Germinal center (tissue), 1 donor: ENCODE measurements around the gene DPH6.
"Not testable (repeated sequence)": the region's sequence is repeated elsewhere in the genome, so short reads cannot be mapped to it uniquely, and the experiment has no call there.

Experiments
- DNase-seq: peaks from one replicate; pipeline ENCODE4 v3.0.0; 2012; ENCODE audit warnings: mixed read lengths, low spot score

Gene DPH6

DNA sequence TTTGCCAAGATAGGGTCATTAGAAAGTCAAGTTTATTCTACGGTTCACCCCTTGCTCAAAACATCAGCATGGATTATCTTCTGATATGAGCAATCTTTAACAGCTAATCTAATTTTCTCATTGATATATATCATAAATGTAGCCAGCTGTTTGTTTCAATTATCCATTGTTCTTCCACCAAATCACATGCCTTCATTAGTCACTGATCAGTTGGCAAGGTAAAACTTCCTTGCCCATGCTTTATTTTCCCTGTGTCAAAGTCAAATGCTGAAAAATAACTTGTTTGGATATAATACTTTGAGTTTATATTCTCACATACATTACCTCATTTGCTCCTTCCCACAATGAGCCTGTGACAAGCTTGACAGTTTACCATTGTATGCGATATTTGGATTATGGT, 60.6 kb downstream of the DPH6 start:
- no peak for DNase-seq

DNA sequence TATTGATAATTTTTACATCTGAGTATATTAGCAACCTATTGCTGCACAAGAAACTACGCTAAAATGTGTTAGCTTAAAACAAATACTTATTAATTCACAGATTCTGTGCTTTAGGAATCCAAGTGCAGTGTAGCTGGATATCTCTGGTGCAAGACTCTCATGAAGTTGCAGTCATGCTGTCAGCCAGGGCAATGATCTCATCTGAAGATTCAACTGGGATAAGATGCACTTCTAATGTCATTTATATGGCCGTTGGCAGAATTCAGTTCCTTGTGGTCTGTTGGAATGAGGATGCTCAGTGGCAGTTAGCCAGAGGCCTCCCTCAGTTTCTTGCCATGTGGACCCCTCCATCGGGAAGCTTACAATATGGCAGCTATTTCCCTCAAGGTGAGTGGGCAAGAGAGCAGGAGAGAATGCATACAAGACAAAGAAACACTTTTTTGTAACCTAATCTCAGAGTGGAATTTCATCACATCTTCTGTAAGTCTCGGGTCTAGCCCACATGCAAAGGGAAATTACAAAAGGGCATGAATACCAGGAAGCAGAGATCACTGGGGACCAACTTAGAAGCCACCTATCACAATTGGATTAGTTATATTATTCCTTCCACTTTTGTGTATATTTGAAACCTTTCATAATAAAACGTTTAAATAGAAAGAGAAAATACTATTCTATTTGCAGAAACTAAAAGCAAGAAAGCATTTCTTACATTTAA, 61.6 kb downstream of the DPH6 start:
- no peak for DNase-seq

DNA sequence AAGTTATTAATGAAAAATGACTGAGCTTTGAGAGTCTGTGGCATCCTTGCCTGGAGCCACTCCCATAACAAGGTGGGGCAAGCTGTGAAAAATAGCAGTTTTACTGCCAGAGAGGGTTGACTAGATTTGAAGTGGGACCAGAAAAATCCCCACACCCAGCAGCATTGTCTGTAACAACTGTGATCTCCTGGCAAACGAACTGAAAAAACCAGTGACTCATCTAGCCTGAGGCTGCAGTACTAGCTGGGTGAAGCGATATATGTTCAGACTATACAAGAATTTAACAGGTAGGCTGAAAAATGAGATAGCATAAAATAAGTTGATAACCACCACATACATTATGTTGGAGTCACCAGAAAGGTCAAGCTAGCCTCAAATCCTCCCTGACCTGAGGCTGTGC, 64.0 kb downstream of the DPH6 start:
- no peak for DNase-seq

DNA sequence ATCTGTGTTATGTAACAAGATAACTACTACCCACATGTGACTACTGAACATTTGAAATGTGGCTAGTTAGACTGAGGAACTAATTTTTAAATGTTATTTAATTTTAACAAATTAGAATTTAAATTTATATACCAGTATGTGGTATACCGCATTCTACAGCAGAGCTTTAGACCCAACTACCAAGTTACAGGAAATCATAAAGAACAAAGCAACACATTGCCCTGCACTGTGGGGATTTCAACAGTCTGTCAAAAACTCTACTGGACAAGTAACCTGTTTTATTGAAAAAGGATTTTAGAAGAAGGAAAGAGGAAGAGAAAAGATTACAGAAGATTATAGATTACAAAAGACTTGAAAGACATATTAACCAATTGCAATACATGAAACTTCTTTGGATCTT, 64.9 kb downstream of the DPH6 start:
- no peak for DNase-seq

DNA sequence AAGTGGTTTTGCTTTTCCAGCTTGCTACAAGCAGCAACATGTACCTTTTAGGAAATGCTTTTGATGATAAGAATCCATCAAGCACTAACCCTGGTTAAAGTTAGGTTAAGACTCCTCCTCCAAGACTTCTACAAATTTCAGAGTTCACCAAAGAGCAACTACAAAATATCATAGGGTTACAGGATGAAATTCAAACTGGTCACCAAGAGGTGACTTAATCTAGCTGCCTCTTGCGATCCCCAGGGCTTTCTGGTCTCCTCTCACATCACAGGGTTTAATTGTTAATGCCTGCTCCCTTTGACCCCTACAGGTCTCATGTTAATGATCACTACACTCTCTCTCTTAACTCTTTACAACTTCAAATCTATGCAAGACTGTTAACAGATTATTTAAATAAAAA, 66.5 kb downstream of the DPH6 start:
- DNase-seq: no peak

DNA sequence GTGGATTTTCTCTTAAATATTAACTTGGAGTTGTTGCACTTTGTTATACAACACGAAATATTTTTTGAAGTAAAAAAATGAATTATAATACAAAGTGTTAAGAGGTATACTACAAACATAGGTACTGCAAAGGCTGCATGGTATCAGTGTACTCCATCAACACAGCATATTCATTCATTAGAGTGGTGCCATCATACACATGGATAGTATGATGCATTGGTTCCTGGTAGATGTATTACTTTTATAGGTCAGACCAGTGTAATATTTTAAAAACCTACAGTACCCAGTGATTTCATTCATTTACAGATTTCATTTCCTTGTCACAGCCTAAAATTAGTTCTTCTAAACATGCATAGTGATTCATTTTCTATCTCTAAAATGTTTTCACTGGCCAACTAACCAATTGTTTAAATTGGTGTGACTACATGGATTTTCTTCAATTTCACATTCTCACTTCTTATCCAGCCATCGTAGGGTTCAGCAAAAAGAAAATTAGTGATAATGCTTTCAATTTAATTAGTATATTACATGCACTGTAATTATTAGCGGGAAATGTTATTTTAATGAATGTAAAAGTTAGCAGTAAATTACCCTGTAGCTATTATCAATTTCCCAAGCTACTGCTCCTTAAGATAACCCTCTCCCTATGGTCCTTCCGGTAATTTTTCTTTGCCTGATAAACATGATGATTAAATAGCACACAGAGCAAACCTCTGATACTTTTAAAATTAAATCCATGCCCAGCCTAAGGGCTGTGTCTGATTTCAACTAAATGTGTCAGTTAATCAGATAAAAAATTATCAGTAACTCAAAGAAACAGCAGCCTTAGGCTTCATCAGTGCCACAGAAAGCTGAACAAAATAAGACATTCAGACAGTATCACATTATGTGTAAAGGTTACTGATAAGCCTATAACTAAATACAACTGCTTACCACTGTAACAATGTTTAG, 68.4 kb downstream of the DPH6 start:
- no peak for DNase-seq

DNA sequence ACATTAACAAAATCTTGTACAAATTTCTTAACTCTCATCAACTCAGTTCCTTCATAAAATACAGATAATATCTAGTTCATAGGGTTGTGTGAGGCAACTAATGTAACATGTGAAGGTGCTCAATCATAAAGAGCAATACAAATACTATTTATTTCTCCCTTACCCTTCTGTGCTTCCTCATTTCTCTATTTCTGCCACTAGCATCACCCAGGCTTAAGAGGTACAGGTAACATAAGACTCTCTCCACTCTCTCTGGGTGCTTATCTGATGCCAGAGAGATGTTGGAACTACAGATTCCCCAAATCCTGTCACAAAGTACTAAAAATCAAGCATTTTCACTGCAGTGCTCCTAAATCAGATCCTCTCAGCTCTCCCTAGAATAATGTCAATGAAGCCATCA, 74.9 kb downstream of the DPH6 start:
- no peak for DNase-seq

DNA sequence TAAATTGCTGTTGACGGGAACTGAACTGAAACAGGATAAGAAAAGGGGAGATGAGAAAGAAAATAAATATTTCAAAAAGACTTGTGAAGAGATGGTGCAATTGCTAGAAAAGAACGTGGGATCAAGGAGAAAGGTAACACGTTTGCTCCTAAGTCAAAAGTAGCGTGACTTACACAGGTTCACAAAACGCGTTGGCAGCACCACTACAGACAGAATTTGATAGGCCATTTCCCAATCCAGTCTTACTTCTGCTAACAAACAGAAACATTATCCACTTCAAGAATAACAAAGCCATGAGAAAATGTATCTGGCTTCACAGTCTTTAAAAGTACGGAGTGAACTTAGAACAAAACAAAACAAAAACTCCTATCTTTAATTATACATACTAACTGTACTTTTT, 75.5 kb downstream of the DPH6 start:
- DNase-seq: no peak

DNA sequence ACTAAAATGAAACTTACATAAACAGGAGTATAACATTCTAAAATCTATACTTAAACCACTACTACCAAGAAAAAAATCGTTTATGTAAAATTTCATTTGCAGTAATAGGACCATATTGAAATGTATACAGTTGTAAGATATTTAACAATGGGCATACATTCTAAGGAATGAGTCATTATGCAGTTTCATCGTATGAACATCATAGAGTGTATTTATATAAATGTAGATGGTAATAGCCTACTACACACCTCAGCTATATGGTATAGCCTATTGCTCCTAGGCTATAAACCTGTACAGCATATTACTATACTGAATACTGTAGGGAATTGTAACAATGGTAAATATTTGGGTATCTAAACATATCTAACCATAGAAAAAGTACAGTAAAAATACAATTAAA, 79.5 kb downstream of the DPH6 start:
- no peak for DNase-seq

DNA sequence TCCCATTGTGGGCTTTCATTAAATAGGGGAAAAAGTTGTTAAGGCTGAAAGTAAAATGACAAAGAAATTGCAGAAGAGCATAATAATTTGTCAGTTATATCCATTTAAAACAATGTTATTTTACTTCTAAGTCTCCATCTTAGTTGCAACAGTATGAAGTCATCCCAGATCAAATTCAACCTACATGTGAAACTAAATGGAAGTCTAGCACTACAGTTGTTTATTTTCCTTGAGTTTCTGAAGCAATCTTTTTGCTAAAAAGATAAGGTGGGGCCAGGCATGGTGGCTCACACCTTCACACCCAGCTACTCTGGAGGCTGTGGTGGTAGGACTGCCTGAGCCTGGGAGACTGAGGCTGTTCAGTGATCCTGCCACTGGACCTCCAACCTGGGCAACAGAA, 80.2 kb downstream of the DPH6 start:
- no peak for DNase-seq

DNA sequence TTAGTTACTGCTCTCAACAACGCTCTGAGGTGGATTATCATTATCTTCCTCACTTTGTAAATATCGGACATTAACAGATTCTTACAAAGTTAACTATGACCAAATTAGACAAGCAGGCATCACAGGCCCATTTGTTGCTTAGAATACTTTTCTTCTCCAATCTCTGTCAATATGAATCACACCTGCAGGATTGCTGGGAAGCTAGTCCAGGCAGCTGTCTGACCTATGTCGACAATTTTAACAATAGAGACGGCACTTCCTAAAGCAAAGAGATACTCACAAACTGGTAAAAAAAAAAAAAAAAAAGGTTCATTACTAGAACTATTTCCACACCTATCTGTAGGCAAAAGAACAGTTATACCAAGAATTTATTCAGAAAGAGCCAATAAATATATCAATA, 85.3 kb downstream of the DPH6 start:
- no peak for DNase-seq

DNA sequence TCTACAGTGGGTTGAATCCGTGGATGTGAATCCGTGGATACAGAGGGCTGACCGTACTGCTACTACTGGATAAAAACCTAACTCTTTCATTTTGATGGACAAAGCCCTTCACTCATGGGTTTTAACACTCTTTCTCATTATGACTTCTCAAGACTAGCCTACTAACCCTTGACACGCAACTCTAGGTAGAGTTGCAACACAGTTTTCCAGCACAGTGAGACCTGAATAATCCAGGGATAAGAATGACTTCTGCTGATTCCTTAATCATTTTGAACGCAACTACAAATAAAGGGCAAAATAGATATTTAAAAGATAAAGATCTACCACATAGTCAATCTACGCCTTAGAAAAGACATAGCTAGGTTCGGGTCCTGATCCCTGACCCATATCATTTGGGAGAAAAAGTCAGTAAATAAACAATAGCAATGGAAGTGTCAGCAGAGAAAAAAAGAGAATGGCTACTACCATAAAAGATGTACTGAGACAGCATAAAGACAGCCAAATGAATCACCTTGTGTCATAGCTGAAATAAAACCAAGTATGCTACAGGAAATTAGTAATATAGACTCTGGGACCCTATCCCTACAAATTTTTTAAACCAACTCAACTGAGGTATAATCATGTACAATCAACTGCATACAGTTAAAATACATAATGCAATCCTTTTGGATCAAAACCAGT, 87.6 kb downstream of the DPH6 start:
- DNase-seq: no peak

DNA sequence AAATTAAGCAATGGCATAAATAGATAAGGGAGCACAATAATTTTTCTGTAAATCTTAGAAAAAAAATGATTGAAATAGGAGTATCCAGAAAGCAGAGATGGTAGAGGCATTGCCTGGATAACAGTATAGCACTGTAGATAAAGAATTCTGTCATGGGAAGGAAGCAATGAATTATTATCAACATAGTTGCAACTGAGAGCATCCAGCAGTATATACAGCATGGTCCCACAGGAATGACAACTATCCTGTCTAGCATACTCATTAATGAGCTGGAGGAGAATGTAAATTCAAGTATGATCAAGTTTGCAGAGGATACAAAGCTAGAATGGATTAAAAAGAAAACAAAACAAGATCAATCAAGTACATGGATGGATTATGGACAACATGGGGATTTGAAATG, 90.8 kb downstream of the DPH6 start:
- no peak for DNase-seq

DNA sequence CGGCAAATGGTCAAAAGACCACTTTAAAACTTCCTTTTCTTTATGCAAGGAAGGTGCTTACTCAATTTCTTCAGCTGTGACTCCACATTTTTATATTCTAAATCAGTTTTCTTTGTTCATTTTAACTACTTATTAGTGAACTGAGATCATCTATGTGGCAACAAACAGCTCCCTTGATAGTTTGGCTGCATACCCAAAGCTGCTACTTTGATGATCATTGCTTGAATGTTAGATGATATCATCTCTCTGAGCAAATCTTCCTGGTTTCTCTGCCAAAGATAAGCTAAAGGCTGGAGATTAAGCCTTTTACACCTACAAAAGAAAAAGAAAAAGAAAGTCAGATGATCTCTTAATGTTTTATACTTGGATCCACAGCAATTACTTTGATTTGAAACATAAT, 95.5 kb downstream of the DPH6 start:
- no peak for DNase-seq

DNA sequence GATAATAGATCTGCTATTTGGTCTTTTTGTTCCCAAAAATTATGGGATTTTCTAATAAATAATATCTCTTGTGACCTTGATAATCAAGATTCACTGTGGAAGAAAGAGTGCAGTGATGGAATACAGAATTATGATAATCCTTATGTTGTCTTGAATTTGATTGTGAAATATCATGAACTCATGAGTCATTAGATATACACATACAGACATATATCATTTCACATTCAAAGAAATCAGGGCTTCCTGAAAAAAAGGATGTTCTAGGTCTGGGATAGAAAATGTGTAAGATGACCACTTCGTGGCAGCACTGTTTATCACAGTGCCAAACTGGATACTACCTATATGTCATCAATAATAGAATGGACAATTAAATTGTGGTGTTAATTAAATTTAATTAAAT, 97.7 kb downstream of the DPH6 start:
- no peak for DNase-seq

DNA sequence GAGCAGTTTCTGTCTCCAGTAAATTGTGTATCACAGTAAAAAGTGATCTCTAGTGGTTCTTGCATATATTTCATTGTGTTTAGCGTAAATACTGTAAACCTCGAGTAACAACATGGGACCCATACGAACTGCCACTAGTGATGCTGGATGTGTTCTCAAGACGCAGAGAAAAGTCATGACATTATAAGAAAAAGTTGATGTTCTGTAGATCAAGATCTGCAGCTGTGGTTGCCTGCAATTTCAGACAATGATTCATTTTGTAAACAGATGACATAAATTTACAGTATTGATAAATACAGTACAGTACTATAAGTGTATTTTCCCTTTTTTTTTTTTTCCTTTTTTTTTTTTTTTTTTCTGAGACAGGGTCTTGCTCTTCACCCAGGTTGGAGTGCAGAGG, 100.1 kb downstream of the DPH6 start:
- DNase-seq: no peak

DNA sequence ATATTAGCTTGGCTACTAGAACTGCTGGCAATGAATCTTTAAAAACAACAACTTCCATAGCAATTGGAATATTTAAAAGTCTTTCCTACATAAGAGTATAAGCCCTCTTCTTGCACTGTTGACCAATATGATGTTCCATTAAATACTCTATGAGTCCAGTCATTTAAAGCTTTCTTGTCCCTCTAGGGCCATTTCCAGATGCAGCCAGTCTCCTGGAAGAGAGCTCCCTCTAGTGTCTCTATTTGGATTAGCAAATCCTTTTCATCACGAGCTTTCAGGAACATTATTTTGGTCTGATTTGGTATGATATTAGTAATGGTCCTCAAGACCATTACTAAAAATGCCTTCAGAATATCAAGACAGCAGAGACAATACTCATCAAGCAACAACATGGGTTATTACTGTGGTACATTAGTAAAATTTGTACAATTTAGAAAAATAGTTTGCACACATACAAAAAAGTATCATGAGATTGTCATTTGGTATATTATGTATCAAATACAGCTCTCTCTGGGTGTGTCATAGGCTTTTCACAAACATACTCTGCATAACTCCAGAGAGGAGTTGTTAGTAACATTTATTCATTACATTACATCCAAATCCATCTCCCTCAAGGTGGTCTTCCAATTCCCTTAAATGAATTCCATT, 101.3 kb downstream of the DPH6 start:
- DNase-seq: peak; percentile 12

DNA sequence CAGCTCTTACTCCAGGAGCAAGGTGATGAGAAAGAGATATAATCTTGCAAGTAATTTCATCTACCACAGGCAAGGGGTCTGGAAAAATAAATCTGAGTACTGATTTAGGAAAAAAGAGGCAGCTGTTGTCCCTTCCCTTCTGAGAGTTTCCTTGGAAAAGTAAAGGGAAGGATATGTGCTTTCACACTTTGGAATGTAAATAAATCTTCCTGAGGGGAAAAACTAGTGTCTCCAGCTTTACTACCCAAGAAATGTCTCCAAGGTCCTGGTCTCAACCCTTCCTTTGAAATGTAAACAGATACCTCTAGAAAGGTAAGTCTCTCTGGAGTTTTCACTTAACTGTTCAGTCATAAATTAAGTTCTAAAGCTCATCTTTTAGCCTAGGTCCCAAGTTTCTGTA, 102.6 kb downstream of the DPH6 start:
- no peak for DNase-seq

DNA sequence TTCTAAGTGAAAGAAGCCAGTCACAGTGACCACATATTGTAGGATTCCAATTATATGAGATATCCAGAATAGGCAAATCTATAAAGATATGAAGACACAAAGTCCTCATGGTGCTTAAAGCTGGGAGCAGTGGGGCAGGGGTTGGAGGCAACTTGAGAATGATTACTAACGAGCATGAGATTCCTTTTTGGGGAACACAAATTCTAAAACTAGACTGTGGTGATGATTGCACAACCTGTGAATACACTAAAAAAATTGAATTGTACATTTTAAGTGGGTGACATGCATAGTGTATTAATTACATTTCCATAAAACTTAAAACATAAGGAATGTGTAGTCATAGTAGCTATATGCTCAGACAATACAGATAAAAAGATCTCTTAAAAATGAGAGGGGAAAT, 103.2 kb downstream of the DPH6 start:
- DNase-seq: no peak

DNA sequence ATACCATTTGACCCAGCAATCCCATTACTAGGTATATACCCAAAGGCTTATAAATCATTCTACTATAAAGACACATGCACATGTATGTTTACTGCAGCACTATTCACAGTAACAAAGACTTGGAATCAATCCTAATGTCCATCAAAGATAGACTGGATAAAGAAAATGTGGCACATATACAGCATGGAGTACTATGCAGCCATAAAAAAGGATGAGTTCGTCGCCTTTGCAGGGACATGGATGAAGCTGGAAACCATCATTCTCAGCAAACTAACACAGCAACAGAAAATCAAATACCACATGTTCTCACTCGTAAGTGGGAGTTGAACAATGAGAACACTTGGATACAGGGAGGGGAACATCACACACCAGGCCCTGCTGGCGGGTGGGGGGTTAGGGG, 104.7 kb downstream of the DPH6 start:
- not testable (repeated sequence) for DNase-seq

DNA sequence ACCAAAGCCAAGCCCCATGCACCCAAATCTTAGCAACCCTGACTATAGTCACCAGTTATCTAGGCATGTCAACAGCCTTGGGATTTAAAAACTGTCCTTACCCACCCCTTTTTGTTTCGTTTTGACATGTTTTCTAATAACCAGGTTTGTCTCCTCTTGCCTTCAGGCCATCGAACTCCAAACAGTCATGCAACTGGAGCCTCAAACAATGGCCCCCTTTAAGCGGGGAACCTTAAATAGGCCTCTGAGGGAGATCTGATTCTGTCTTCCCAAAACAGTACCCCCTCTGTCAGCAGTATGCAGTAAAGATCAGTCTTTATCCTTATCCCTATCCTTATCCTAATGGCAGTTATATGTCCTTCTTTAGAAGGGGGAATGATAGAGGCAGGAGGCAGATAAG, 105.7 kb downstream of the DPH6 start:
- no peak for DNase-seq

DNA sequence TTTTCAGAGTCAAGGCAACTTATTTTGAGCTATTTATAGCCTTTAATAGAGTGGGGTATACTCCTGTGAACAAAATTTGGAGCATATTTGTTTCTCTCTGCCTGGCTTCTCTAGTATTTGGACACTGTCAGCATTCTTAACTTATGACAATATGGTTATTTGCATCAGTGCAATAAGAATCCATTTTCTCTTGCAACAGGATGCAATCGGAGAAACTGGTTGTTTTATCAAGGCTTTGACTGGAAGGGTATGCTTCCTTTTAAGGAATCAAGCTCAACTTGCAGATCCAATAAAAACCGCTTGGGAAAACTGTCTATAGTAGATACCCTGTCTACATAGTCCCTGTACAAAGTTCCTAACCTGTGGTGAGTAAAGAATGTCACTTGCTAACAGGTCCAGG, 106.7 kb downstream of the DPH6 start:
- DNase-seq: no peak

DNA sequence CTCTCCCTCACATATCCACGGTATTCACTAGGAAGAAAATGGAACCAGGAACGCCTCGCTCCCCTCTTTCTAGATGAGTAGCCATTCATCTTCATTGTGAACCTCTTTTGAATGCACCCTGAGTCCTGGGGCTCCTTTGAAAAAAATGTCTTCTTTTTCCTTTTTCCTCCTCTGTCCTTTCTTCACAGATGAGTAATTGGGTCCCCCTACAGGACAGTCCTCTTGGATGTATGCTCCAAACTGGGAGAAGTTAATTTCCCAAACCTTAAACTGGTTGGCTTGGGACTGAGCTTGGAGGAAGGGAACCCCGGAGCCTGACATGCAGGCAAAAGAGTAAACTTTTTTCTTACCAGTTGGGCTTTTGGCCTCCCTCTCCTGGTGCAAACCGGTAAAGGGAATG, 108.8 kb downstream of the DPH6 start:
- DNase-seq: no peak
